GM21529 (cell line): ENCODE measurements around the gene CCNL1.

ENCODE experiments used
- ATAC-seq: cut with Tn5 transposase; IDR thresholded peaks from one replicate; pipeline ENCODE4 v1.9.1; 2021; ENCODE audit not compliant: unreplicated experiment

Gene CCNL1

GRCh38 chr3:157126365-157126764 lies 33.6 kb downstream of the CCNL1 start:
- no peak for ATAC-seq

GRCh38 chr3:157125101-157125500 lies 34.8 kb downstream of the CCNL1 start:
- no peak for ATAC-seq

DNA sequence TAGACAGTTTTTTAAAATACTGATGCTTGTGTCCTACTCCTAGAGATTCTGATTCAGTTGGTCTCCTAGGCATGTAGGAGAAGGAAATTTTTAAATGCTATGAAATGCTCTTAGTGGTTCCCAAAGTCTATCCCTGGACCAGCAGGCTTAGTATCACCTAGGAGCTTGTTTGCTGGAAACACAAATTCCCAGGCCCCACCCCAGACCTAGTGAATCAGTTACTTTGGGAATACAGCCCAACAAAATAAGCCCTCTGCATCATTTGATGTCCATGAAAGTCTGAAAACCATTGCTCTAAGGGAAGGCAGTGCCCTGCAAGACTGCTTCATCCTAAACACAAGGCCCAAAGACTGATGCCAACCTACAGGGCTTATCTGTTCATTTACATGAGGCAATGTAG lies 36.3 kb downstream of the CCNL1 start:
- no peak for ATAC-seq

GRCh38 chr3:157122832-157123427 lies 37.0 kb downstream of the CCNL1 start:
- no peak for ATAC-seq

DNA sequence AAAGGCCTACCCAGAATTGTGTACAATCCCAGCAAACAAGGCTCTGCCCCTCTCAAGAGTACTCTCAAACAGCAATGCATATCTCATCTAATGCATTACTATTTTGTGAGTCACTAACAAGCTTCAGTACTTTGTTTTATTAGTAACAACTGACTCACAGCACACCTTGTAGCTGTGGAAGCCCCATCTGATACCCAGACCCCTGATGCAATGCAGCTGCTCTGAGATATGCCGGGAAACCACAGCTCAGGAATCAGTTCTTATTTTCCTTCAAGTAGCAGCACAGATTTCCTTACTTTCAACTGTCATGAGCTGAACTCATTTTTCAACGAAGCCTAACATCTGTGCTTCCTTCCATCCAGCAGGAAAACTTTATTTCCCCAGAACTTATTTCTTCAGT lies 37.8 kb downstream of the CCNL1 start:
- ATAC-seq = no peak

DNA sequence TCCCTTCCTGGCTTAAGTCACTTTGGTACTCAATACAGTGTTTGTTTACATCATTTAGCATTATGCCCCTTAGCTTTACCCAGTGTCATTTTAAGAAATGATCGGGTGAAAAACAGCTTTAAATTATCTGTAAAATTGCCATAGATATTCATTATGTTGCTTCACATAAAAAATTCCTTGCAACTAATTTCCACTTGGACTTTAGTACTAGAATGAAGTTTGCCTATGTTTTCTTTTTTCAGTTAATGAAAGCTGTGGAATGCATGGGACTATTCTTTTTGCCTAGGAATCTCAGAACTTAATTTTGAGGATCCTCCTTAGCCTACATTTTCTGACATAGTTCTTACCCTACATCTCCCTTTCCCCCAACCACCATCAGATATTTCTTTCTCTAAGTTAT lies 38.4 kb downstream of the CCNL1 start:
- no peak for ATAC-seq

- ATAC-seq = no peak
Observed at GRCh38 chr3:157120071-157120892, 39.7 kb downstream of the CCNL1 start.

GRCh38 chr3:157119369-157119951 lies 40.5 kb downstream of the CCNL1 start:
- no peak for ATAC-seq

DNA sequence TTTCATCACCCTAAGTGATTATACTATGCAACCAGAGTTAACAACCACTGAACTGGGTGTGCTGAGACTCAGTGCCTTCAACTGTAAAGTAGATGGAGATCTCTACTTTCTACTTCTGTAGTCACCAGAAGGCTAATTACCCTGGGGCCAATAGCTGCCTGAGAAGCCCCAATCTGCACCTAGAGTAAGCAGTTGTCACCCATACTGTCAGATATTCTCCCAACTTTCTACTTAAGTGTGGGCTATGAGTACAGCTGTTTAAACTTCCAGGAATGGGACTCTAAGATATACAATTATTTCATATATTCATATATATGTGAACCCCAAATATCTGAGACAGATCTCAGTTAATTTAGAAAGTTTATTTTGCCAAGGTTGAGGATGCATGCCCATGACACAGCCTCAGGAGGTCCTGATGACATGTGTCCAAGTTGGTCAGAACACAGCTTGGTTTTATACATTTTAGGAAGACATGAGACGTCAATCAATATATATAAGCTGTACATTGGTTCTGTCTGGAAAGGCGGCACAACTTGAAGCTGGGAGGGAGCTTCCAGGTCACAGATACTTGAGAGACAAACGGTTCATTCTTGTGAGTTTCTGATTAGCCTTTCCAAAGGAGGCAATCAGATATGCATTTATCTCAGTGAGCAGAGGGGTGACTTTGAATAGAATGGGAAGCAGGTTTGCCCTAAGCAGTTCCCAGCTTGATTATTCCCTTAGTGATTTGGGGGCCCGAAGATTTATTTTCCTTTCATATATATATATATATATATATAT lies 41.9 kb downstream of the CCNL1 start:
- no peak for ATAC-seq

GRCh38 chr3:157117206-157117605 lies 42.7 kb downstream of the CCNL1 start:
- no peak for ATAC-seq

GRCh38 chr3:157116017-157116416 lies 43.9 kb downstream of the CCNL1 start:
- no peak for ATAC-seq

DNA sequence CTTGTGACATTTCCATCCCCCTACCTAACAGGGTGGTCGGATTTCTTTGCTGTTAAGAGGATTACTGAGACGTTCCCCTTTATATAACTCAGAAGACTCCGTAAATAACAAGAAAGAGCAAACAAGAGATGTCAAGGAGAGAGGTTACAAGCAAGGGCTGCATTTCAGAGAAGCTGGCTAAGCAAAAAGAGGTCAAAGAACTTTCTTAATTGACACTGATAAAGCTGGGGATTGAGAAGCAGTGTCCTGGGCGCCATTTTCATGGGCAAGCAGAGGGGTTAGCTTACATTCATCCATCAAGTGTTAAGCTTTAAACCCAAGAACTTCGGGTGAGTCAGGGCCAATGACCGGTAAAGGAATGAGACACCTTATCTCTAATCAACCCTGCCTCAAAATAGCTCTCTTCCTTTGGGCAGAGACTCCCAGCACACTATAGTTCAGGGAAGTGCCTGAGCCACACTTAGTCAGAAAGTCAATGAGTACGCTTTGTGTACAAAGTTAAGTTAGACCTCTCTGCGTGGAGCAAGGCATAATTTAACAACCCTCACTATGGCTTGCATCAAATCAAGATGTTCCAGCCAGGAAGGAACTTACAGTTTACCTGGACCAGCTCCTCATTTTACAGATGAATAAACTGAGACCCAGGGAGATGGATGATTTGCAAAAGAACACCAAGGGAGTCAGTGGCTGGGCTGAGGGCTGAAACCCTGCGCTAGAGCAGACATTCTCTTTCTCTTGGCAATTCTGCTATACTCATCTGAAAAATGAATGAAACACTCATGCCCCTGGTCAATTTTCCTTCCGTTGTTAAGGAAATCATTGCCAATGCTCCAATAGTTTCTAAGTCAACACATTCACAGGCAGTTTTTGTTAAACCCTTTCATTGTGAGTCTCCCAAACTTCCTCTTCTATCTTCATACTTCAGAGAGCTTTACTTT lies 44.6 kb downstream of the CCNL1 start:
- no peak for ATAC-seq

- ATAC-seq = no peak
Observed at GRCh38 chr3:157113832-157114505, 46.0 kb downstream of the CCNL1 start.

GRCh38 chr3:157112536-157112935 lies 47.4 kb downstream of the CCNL1 start:
- no peak for ATAC-seq

GRCh38 chr3:157111518-157111917 lies 48.4 kb downstream of the CCNL1 start:
- ATAC-seq = no peak

GRCh38 chr3:157110761-157111278 lies 49.1 kb downstream of the CCNL1 start:
- no peak for ATAC-seq

GRCh38 chr3:157109267-157110141 lies 50.4 kb downstream of the CCNL1 start:
- ATAC-seq = no peak

DNA sequence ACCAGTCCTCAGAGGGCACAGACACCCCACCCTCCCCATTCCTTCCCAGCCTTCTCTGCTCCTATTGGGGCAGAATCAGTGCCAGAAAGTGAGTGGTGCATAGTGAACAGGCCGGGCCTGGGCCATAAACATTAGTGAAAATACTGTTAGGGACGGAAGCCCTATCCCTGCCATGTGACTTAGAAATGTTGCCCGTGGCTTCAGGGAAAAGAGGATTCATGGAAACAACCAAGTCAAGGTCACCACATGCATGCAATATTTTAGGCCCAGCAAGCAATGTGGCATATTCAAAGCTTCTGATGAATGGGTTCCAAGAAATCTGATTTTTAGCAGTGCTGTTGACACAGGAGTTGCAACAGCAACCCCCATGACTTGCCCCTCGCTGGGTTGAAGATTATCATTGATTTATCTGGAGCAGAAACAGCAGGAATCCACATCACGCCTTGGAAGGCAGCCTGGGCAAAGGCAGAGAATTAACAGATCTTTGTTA lies 52.3 kb downstream of the CCNL1 start:
- no peak for ATAC-seq

DNA sequence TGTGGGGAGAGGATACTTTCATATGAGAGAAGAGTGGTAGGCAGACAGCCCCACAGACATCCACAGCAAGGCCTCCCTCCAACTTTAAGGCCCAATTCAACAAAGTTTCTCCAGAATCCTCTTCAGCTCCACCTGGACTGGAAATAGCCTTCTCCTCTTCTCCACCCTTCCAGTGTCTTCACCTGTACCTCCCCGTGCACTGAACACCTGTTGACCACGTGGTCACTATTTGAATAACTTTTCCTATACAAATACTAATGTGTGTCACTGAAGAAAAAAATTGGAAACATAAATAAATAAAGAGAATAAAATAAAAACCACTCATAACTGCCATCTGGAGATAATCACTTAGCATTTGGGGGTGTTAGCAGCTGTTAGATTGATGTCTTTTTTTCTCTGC lies 52.9 kb downstream of the CCNL1 start:
- ATAC-seq = no peak
